ENCODE data around the gene MSH5. TPM values are rescaled to one million over a fixed set of nuclear protein-coding genes. Genes with fewer than 3 reads are reported as not detected.

Gene MSH5
- total and polyA plus RNA-seq, 2 of the 13 experiments (the other 11 are each of a cell fraction or from before 2014, with no cell fraction given): 10.2 to 38.7 TPM

DNA sequence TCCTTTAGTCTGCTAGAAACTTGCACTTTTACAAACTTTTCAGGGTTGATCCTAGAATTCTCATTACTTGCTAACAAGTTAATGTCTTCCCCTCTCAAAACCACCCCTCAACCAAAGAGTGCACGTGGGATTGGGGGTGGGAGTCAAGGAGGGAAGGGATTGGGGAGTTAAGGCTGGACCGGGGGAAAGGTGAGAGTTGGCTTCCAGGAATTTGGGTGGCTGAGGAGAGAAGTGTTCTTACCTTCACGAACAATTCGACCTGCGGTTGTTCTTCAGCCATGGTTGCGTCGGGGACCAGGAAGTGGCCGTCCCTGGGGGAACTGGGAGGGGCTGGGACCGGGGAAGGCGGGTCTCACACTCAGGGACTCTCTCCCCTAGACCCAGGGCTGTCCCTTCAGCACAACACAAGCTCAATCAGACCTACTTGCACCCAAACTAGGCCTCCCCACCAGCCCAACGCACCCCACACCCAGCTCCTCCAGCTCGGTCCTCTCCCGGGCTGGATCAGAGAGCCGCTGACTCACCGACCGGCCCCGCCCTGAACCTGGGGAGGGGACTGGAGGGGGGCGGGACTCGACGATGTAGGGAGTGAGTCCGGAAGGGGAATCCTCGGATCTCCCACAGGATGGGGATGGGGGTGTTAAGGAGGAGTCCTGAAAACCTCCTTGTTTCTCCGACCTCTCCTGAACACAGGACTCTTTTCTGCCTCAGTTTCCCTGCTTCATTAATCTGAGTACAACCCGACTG, 3.6 kb upstream of the MSH5 start, which contains the start of gene CLIC1 (continued):
- TF ChIP-seq, protein P1, sequence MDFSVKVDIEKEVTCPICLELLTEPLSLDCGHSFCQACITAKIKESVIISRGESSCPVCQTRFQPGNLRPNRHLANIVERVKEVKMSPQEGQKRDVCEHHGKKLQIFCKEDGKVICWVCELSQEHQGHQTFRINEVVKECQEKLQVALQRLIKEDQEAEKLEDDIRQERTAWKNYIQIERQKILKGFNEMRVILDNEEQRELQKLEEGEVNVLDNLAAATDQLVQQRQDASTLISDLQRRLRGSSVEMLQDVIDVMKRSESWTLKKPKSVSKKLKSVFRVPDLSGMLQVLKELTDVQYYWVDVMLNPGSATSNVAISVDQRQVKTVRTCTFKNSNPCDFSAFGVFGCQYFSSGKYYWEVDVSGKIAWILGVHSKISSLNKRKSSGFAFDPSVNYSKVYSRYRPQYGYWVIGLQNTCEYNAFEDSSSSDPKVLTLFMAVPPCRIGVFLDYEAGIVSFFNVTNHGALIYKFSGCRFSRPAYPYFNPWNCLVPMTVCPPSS (IDR thresholded peaks at IDR 0.05): no peak
- TF ChIP-seq LCORL (IDR thresholded peaks at IDR 0.05) (no peak), LCORL (CRISPR knock-in tag; IDR thresholded peaks at IDR 0.05) (peak; percentile 89), SP1 (IDR thresholded peaks at IDR 0.05) (no peak), SP1 (CRISPR knock-in tag; IDR thresholded peaks at IDR 0.05) (peak; percentile 68), ZNF251 (CRISPR knock-in tag; IDR thresholded peaks at IDR 0.05) (no peak), CEBPB (IDR thresholded peaks at IDR 0.05; ENCODE audit: borderline replicate concordance, low read depth, low read length) (no peak), ZNF672 (CRISPR knock-in tag; IDR thresholded peaks at IDR 0.05) (no peak), ZNF30 (CRISPR knock-in tag; IDR thresholded peaks at IDR 0.05) (peak; percentile 53; the same call in 1 of the 2 replicates), NFE2L1 (CRISPR knock-in tag; IDR thresholded peaks at IDR 0.05; ENCODE audit: borderline replicate concordance) (peak; percentile 66; the same call in 1 of the 2 replicates), AGO2 (optimal IDR thresholded peaks at IDR 0.05; ENCODE audit: low read depth, low read length) (no peak), ZMYM2 (CRISPR knock-in tag; IDR thresholded peaks at IDR 0.05) (no peak), GATAD1 (CRISPR knock-in tag; IDR thresholded peaks at IDR 0.05) (0 out of 2 replicates have a peak, but pooled peaks have one; percentile 20), ZNF616 (CRISPR knock-in tag; IDR thresholded peaks at IDR 0.05; ENCODE audit: low read depth) (no peak; the same call in 1 of the 2 replicates), ZNF501 (CRISPR knock-in tag; IDR thresholded peaks at IDR 0.05) (0 out of 2 replicates have a peak, but pooled peaks have one; percentile 61), TBX2 (CRISPR knock-in tag; IDR thresholded peaks at IDR 0.05; ENCODE audit: borderline replicate concordance) (peak; percentile 76; the same call in 1 of the 2 replicates)
- TF ChIP-seq, protein P2, sequence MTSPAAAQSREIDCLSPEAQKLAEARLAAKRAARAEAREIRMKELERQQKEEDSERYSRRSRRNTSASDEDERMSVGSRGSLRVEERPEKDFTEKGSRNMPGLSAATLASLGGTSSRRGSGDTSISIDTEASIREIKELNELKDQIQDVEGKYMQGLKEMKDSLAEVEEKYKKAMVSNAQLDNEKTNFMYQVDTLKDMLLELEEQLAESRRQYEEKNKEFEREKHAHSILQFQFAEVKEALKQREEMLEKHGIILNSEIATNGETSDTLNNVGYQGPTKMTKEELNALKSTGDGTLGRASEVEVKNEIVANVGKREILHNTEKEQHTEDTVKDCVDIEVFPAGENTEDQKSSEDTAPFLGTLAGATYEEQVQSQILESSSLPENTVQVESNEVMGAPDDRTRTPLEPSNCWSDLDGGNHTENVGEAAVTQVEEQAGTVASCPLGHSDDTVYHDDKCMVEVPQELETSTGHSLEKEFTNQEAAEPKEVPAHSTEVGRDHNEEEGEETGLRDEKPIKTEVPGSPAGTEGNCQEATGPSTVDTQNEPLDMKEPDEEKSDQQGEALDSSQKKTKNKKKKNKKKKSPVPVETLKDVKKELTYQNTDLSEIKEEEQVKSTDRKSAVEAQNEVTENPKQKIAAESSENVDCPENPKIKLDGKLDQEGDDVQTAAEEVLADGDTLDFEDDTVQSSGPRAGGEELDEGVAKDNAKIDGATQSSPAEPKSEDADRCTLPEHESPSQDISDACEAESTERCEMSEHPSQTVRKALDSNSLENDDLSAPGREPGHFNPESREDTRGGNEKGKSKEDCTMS (CRISPR knock-in tag; conservative IDR thresholded peaks at IDR 0.05): no peak
- TF ChIP-seq, protein P3, sequence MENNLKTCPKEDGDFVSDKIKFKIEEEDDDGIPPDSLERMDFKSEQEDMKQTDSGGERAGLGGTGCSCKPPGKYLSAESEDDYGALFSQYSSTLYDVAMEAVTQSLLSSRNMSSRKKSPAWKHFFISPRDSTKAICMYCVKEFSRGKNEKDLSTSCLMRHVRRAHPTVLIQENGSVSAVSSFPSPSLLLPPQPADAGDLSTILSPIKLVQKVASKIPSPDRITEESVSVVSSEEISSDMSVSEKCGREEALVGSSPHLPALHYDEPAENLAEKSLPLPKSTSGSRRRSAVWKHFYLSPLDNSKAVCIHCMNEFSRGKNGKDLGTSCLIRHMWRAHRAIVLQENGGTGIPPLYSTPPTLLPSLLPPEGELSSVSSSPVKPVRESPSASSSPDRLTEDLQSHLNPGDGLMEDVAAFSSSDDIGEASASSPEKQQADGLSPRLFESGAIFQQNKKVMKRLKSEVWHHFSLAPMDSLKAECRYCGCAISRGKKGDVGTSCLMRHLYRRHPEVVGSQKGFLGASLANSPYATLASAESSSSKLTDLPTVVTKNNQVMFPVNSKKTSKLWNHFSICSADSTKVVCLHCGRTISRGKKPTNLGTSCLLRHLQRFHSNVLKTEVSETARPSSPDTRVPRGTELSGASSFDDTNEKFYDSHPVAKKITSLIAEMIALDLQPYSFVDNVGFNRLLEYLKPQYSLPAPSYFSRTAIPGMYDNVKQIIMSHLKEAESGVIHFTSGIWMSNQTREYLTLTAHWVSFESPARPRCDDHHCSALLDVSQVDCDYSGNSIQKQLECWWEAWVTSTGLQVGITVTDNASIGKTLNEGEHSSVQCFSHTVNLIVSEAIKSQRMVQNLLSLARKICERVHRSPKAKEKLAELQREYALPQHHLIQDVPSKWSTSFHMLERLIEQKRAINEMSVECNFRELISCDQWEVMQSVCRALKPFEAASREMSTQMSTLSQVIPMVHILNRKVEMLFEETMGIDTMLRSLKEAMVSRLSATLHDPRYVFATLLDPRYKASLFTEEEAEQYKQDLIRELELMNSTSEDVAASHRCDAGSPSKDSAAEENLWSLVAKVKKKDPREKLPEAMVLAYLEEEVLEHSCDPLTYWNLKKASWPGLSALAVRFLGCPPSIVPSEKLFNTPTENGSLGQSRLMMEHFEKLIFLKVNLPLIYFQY (CRISPR knock-in tag; IDR thresholded peaks at IDR 0.05; ENCODE audit: borderline replicate concordance): peak; percentile 72; the same call in 1 of the 2 replicates
- TF ChIP-seq, protein P4, sequence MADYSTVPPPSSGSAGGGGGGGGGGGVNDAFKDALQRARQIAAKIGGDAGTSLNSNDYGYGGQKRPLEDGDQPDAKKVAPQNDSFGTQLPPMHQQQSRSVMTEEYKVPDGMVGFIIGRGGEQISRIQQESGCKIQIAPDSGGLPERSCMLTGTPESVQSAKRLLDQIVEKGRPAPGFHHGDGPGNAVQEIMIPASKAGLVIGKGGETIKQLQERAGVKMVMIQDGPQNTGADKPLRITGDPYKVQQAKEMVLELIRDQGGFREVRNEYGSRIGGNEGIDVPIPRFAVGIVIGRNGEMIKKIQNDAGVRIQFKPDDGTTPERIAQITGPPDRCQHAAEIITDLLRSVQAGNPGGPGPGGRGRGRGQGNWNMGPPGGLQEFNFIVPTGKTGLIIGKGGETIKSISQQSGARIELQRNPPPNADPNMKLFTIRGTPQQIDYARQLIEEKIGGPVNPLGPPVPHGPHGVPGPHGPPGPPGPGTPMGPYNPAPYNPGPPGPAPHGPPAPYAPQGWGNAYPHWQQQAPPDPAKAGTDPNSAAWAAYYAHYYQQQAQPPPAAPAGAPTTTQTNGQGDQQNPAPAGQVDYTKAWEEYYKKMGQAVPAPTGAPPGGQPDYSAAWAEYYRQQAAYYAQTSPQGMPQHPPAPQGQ (CRISPR knock-in tag; IDR thresholded peaks at IDR 0.05; ENCODE audit: borderline replicate concordance): no peak
- TF ChIP-seq, protein P5, sequence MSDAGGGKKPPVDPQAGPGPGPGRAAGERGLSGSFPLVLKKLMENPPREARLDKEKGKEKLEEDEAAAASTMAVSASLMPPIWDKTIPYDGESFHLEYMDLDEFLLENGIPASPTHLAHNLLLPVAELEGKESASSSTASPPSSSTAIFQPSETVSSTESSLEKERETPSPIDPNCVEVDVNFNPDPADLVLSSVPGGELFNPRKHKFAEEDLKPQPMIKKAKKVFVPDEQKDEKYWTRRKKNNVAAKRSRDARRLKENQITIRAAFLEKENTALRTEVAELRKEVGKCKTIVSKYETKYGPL (CRISPR knock-in tag; IDR thresholded peaks at IDR 0.05): no peak

Data from HepG2 (cell line).